Muscle of arm (tissue), 12 donors: Measurements from ENCODE around the gene EGF. TPM values are rescaled to one million over a fixed set of nuclear protein-coding genes. Genes with fewer than 3 reads are reported as not detected.
A peak's percentile ranks its signal among the peaks of the same experiment; 100 is the strongest.

Experiments
- DNase-seq: peaks from one replicate; pipeline ENCODE4 v3.0.0-alpha.2; 2013
- polyA plus RNA-seq, 12 donors: library from polyadenylated mRNA; unstranded; fragments of 120-200 nt; gene quantifications; one replicate each; pipeline ENCODE4 v1.2.1, GENCODE V29; 2013; ENCODE audit not compliant: insufficient read length in 12 of 12

The EGF gene
- polyA plus RNA-seq, 12 donors: 4.9 to 23.0 (median 10.0) TPM; not detected in 1

- DNase-seq: no peak
These were observed 44.5 kb downstream of the EGF start for GRCh38 chr4:109957227-109957626.

- DNase-seq: no peak
These were observed 46.5 kb downstream of the EGF start for GRCh38 chr4:109959195-109959594.

GRCh38 chr4:109962401-109962800 lies 49.7 kb downstream of the EGF start:
- DNase-seq: no peak

- no peak for DNase-seq
These were observed 54.3 kb downstream of the EGF start for GRCh38 chr4:109966891-109967481.

GRCh38 chr4:109967798-109968520 lies 55.3 kb downstream of the EGF start:
- no peak for DNase-seq

GRCh38 chr4:109969087-109969486 lies 56.4 kb downstream of the EGF start:
- no peak for DNase-seq

- peak; percentile 8 for DNase-seq
These were observed 57.2 kb downstream of the EGF start for GRCh38 chr4:109969919-109970318.

GRCh38 chr4:109972786-109973528 lies 60.3 kb downstream of the EGF start:
- no peak for DNase-seq

GRCh38 chr4:109973529-109973905 lies 60.8 kb downstream of the EGF start:
- no peak for DNase-seq

GRCh38 chr4:109976189-109976588 lies 63.5 kb downstream of the EGF start:
- no peak for DNase-seq

GRCh38 chr4:109977854-109978501 lies 65.3 kb downstream of the EGF start:
- DNase-seq: peak; percentile 9

GRCh38 chr4:109978704-109979454 lies 66.2 kb downstream of the EGF start:
- no peak for DNase-seq

- DNase-seq: no peak
These were observed 67.4 kb downstream of the EGF start for GRCh38 chr4:109979920-109980717.

GRCh38 chr4:109981936-109982335 lies 69.3 kb downstream of the EGF start:
- no peak for DNase-seq

GRCh38 chr4:109982521-109982920 lies 69.8 kb downstream of the EGF start:
- no peak for DNase-seq

GRCh38 chr4:109985993-109986974 lies 73.6 kb downstream of the EGF start:
- no peak for DNase-seq

GRCh38 chr4:109989044-109989443 lies 76.4 kb downstream of the EGF start:
- no peak for DNase-seq

GRCh38 chr4:109989618-109990017 lies 76.9 kb downstream of the EGF start:
- DNase-seq: no peak
